Stimulated activated naive B cell treated with anti-CD40 and anti-IgM and Interleukin-4, amounts not matched to agents 10 μg/mL and 1 μg/mL and 100 μg/mL, for 72 hours (primary cell): Measurements from ENCODE around the gene CLIC6.
A peak's percentile ranks its signal among the peaks of the same experiment; 100 is the strongest.

Experiments
- ATAC-seq, 2 donors: fragments of 150-1000 bp; cut with Tn5 transposase; replicated peaks; 2 replicates each; pipeline ENCODE4 v1.10.0; 2021; ENCODE audit warnings: moderate library complexity in 1 of 2
- DNase-seq: peaks from one replicate; pipeline ENCODE4 v3.0.0; 2021
- H3K27ac Mint-ChIP-seq: one replicate; pipeline ENCODE4 v1.8.0; 2022; ENCODE audit warnings: mild to moderate bottlenecking, mixed read lengths
- H3K27me3 Mint-ChIP-seq, 2 donors: one replicate each; pipeline ENCODE4 v1.8.0; 2022; ENCODE audit warnings: mixed read lengths in 2 of 2
- H3K36me3 Mint-ChIP-seq, 2 donors: one replicate each; pipeline ENCODE4 v1.8.0; 2022; ENCODE audit warnings: mixed read lengths in 2 of 2, mild to moderate bottlenecking in 1 of 2
- H3K4me1 Mint-ChIP-seq, 2 donors: one replicate each; pipeline ENCODE4 v1.8.0; 2022; ENCODE audit warnings: mixed read lengths in 2 of 2, mild to moderate bottlenecking in 1 of 2
- H3K4me3 Mint-ChIP-seq, 2 donors: one replicate each; pipeline ENCODE4 v1.8.0; 2022; ENCODE audit warnings: mild to moderate bottlenecking in 2 of 2, mixed read lengths in 2 of 2, moderate library complexity in 1 of 2
- H3K9me3 Mint-ChIP-seq, 2 donors: one replicate each; pipeline ENCODE4 v1.8.0; 2022; ENCODE audit warnings: mixed read lengths in 2 of 2, mild to moderate bottlenecking in 1 of 2

CLIC6 gene

GRCh38 chr21:34733852-34734251 lies 65.1 kb downstream of the CLIC6 start:
- ATAC-seq (no peak), DNase-seq (no peak)
- no peak overlapping the region for H3K4me3 Mint-ChIP-seq
- no peaks in the 10 kb centered on the region for H3K4me1 Mint-ChIP-seq
- H3K36me3 Mint-ChIP-seq: no peaks in the 10 kb centered on the region
- H3K9me3 Mint-ChIP-seq: no peaks in the 10 kb centered on the region
- no peak overlapping the region for H3K27ac Mint-ChIP-seq
- H3K27me3 Mint-ChIP-seq: peaks cover 22 to 25% of the 10 kb centered on the region in 2 donors

- Mint-ChIP-seq H3K9me3 (no peaks in the 10 kb centered on the region), H3K4me1 (no peaks in the 10 kb centered on the region), H3K4me3 (no peak overlapping the region), H3K36me3 (no peaks in the 10 kb centered on the region), H3K27me3 (peaks cover 26 to 28% of the 10 kb centered on the region in 2 donors), H3K27ac (no peak overlapping the region)
- ATAC-seq: no peak
- DNase-seq: no peak
Observed at GRCh38 chr21:34734696-34735095, 65.9 kb downstream of the CLIC6 start.

DNA sequence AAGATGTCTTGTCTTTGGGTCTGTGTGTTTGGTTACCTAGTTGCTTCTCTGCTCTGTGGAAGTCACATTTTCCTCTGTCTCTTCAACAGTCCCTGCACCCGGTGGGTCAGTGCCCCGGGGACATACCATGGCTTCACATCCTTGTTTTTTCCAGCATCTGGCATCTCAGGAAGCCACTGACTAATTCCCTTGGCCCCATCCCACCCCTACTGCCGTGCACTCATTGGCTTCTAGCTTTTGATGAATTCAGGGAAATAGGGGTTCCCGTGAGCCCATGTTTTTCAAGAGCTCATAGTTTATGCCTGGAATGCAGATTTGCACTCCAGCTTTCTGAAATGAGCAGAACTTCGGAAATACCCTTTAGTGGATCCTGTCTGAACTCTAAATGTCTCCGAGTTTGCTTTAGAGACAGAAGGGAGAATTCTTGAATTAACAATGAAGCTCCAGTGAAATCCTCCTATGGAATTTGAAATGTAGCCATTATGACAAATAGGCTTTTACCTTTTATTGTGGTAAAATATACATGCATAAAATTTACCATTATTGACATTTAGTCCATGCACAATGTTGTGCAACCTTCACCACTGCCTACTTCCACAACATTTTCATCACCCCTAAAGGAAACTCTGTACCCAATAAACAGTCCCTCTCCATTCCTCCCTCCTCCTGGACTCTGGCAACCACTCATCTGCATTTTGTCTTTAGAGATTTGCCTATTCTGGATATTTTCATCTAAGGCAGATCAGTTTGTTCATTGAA lies 67.5 kb downstream of the CLIC6 start:
- Mint-ChIP-seq H3K9me3 (no peaks in the 10 kb centered on the region), H3K27ac (no peak overlapping the region), H3K4me3 (no peak overlapping the region), H3K36me3 (no peaks in the 10 kb centered on the region), H3K4me1 (no peaks in the 10 kb centered on the region), H3K27me3 (peaks cover 26 to 28% of the 10 kb centered on the region in 2 donors)
- no peak for DNase-seq
- ATAC-seq: no peak

DNA sequence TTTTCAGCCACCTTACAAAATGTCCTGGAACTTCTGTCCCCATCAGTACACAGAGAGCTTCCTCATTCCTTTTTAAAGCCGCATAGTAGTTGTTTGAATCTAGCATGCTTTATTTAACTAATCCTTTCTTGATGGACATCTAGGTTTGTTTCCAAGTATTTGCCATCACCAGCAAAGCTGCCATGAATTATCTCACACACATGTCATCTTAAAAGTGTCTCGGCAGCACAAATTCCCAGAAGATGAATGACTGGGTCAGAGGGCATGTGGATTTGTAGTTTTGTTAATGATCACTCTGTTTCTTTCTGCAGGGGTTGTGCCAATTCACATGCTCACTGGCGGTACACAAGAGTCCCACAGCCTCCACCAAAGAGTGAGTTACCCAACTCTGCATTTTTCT lies 68.3 kb downstream of the CLIC6 start:
- Mint-ChIP-seq H3K9me3 (no peaks in the 10 kb centered on the region), H3K36me3 (no peaks in the 10 kb centered on the region), H3K27me3 (peaks cover 26 to 28% of the 10 kb centered on the region in 2 donors), H3K27ac (no peak overlapping the region), H3K4me1 (no peaks in the 10 kb centered on the region), H3K4me3 (no peak overlapping the region)
- ATAC-seq (no peak), DNase-seq (no peak)

DNA sequence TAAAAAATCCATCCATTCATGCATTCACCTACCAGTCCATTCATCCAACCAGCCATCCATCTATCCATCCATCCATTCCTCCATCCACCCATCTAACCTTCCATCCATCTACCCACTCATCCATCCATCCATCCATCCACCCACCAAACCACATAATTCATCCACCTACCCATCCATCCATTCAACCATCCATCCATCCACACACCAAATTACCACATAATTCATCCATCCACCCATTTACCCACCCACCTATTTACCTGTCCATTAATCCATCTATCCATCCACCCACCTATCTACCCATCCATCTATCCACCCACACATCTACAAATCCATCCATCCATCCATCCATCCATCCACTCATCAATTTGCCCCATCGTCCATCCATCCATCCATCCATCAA lies 71.4 kb downstream of the CLIC6 start:
- Mint-ChIP-seq H3K27me3 (peaks cover 37 to 44% of the 10 kb centered on the region in 2 donors), H3K36me3 (no peaks in the 10 kb centered on the region), H3K4me3 (no peak overlapping the region), H3K27ac (no peak overlapping the region), H3K4me1 (no peaks in the 10 kb centered on the region), H3K9me3 (no peaks in the 10 kb centered on the region)
- no peak for DNase-seq
- ATAC-seq: no peak

DNA sequence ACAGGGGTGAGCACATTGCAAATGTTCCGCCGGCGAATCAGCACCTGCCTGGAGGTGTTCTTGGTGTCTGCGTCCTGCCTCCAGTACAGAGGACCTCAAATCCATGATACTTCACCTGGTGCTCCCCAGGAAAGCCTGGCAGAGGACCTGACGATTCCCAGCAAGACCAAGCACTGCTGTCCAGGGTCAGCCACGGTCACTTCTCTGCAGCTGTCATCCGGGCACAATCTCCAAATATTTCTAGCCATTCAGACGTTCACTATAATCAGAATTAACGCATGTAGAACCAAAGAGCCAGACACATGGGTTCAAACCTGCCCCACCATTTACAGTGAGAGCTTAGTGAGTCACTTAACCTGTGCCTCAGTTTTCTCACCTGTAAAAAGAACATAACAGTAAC lies 74.5 kb downstream of the CLIC6 start:
- ATAC-seq (no peak), DNase-seq (no peak)
- no peak overlapping the region for H3K4me3 Mint-ChIP-seq
- no peaks in the 10 kb centered on the region for H3K9me3 Mint-ChIP-seq
- no peaks in the 10 kb centered on the region for H3K36me3 Mint-ChIP-seq
- peaks cover 3 to 9% of the 10 kb centered on the region in 2 donors for H3K4me1 Mint-ChIP-seq
- H3K27me3 Mint-ChIP-seq: peaks cover 22 to 38% of the 10 kb centered on the region in 2 donors
- H3K27ac Mint-ChIP-seq: no peak overlapping the region

GRCh38 chr21:34743831-34744230 lies 75.0 kb downstream of the CLIC6 start:
- Mint-ChIP-seq H3K9me3 (no peaks in the 10 kb centered on the region), H3K27ac (no peak overlapping the region), H3K4me3 (no peak overlapping the region), H3K36me3 (no peaks in the 10 kb centered on the region), H3K27me3 (peaks cover 17 to 33% of the 10 kb centered on the region in 2 donors), H3K4me1 (peaks cover 3 to 9% of the 10 kb centered on the region in 2 donors)
- DNase-seq (no peak), ATAC-seq (no peak)

GRCh38 chr21:34744801-34745200 lies 76.0 kb downstream of the CLIC6 start:
- H3K4me1 Mint-ChIP-seq: peaks cover 3 to 9% of the 10 kb centered on the region in 2 donors
- H3K9me3 Mint-ChIP-seq: no peaks in the 10 kb centered on the region
- H3K36me3 Mint-ChIP-seq: no peaks in the 10 kb centered on the region
- H3K27me3 Mint-ChIP-seq: peaks cover 17 to 29% of the 10 kb centered on the region in 2 donors
- no peak for ATAC-seq
- no peak for DNase-seq
- no peak overlapping the region for H3K4me3 Mint-ChIP-seq
- H3K27ac Mint-ChIP-seq: no peak overlapping the region

DNA sequence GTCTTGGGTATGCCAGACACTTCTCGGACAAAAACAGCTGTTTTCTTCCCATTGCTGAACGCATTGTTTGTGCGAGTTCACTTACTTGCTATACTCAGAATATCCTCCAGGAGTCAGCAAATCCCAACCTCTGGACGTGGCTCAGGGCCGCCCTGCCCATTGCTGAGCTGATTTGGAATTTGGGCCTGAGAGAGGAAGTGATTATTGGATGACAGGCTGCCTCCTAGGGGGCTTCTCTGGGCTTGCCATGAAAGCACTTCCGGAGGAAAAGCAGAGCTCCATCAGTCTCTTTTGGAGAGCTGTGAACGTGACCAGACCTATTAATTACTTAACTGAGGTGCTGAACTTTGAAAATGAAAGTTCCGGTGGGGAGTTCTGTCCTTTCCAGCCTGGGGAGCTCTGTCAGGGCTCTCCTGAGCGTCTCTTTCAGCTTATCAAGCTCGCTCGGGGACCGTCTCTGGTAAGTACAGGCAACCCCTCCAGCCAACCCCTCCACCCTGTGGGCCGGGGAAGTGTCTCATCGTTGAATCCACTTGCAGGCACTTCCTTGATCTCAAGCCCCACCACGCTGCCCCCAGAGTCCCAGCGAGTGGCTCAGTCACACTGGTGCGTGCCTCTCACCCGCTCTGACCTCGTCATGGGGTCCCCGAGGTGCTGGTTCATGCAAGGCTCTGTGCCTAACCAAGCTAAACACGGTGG lies 76.9 kb downstream of the CLIC6 start:
- no peak overlapping the region for H3K27ac Mint-ChIP-seq
- H3K4me3 Mint-ChIP-seq: peak overlapping the region; percentile 68 to 76
- ATAC-seq (peak; percentile 97 to 98), DNase-seq (peak; percentile 64)
- H3K36me3 Mint-ChIP-seq: no peaks in the 10 kb centered on the region
- peaks cover 24 to 36% of the 10 kb centered on the region in 2 donors for H3K27me3 Mint-ChIP-seq
- no peaks in the 10 kb centered on the region for H3K9me3 Mint-ChIP-seq
- H3K4me1 Mint-ChIP-seq: peaks cover 3 to 9% of the 10 kb centered on the region in 2 donors

DNA sequence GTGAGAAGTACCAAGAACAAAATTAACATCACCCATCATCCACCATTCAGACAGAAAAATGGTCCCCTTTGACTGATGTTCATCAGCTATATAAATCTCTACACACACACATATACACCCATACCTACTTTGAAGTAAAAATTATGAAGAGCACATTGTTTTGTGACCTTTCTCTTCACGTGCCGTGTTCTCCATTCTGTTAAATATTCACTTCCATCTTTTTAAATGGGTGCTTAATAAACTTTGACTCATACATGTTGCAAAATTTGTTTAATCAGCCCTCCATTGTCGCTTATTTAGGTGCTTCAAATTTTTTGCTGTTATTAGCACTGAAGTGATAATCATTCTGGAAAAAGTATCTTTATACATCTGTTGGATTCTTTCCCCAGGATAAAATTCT lies 80.1 kb downstream of the CLIC6 start:
- no peaks in the 10 kb centered on the region for H3K36me3 Mint-ChIP-seq
- H3K27ac Mint-ChIP-seq: no peak overlapping the region
- peaks cover 0 to 3% of the 10 kb centered on the region in 2 donors for H3K9me3 Mint-ChIP-seq
- DNase-seq: no peak
- peaks cover 3 to 9% of the 10 kb centered on the region in 2 donors for H3K4me1 Mint-ChIP-seq
- ATAC-seq: no peak
- no peak overlapping the region for H3K4me3 Mint-ChIP-seq
- peaks cover 34 to 36% of the 10 kb centered on the region in 2 donors for H3K27me3 Mint-ChIP-seq

- H3K27ac Mint-ChIP-seq: no peak overlapping the region
- H3K9me3 Mint-ChIP-seq: peaks cover 0 to 3% of the 10 kb centered on the region in 2 donors
- DNase-seq: no peak
- peaks cover 33 to 37% of the 10 kb centered on the region in 2 donors for H3K27me3 Mint-ChIP-seq
- no peaks in the 10 kb centered on the region for H3K36me3 Mint-ChIP-seq
- H3K4me1 Mint-ChIP-seq: no peaks in the 10 kb centered on the region
- H3K4me3 Mint-ChIP-seq: no peak overlapping the region
- no peak for ATAC-seq
Observed at GRCh38 chr21:34754690-34755647, 86.2 kb downstream of the CLIC6 start.

DNA sequence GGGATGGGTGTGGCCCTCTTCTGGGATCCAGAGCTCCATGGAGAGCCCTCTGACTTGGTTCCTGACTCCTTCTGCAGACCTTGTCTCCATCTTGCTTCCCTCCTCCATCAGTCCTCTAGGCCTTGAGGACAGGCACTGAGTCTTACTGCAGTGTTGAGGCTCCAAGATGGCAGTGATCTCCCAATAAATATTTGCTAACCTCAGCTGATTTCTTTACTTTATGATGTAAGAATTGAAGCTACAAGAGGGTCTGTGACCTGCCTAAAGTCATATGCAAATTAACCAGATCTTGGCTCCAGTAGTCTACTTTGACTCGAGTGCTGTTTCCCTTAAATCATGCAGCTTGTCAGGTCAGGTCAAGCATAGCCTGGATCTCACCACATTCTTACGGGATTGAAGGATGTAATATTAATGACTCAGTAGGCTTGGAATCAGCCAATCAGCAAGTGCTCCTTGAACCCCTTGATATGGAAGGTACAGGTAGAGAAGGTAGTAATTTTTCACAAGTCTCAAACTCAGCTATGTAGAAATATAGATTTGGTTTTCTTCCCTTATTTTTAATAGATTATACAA lies 93.0 kb downstream of the CLIC6 start:
- no peak overlapping the region for H3K27ac Mint-ChIP-seq

GRCh38 chr21:34762786-34763185 lies 94.0 kb downstream of the CLIC6 start:
- Mint-ChIP-seq H3K9me3 (peaks cover 0 to 2% of the 10 kb centered on the region in 2 donors), H3K4me1 (no peaks in the 10 kb centered on the region), H3K4me3 (no peak overlapping the region), H3K36me3 (no peaks in the 10 kb centered on the region), H3K27me3 (no peaks in the 10 kb centered on the region), H3K27ac (no peak overlapping the region)
- ATAC-seq (no peak), DNase-seq (no peak)

More for the DNA sequence above, 93.0 kb downstream of the CLIC6 start:
- Mint-ChIP-seq H3K9me3 (peaks cover 0 to 2% of the 10 kb centered on the region in 2 donors), H3K36me3 (no peaks in the 10 kb centered on the region), H3K4me3 (no peak overlapping the region), H3K27me3 (no peaks in the 10 kb centered on the region), H3K4me1 (no peaks in the 10 kb centered on the region)
- no peak for DNase-seq
- ATAC-seq: no peak
